H9 (cell line): ENCODE measurements around the gene ENPP6. TPM values are rescaled to one million over a fixed set of nuclear protein-coding genes. Genes with fewer than 3 reads are reported as not detected.

Experiments used
- DNase-seq: peaks from one replicate; pipeline ENCODE4 v3.0.0-alpha.2; 2017
- H2AFZ ChIP-seq: one replicate; pipeline ENCODE4 v1.6.1; 2013; ENCODE audit warnings: mild to moderate bottlenecking, low read length, control low read depth, moderate library complexity
- H2AK5ac ChIP-seq: 2 replicates; pipeline ENCODE4 v1.6.1; 2013; ENCODE audit warnings: low read length, control low read depth, mixed read lengths; ENCODE audit not compliant: insufficient read length
- H2BK120ac ChIP-seq: one replicate; pipeline ENCODE4 v1.6.1; 2013; ENCODE audit warnings: low read depth, mild to moderate bottlenecking, low read length, control low read depth, inconsistent platforms; ENCODE audit not compliant: poor library complexity, severe bottlenecking
- H2BK12ac ChIP-seq: 2 replicates; pipeline ENCODE4 v1.6.1; 2013; ENCODE audit warnings: low read length, control low read depth, mixed read lengths, low read depth; ENCODE audit not compliant: insufficient read length
- H2BK15ac ChIP-seq: 2 replicates; pipeline ENCODE4 v1.6.1; 2013; ENCODE audit warnings: low read depth, low read length, control low read depth
- H2BK20ac ChIP-seq: one replicate; pipeline ENCODE4 v1.6.1; 2013; ENCODE audit warnings: low read depth, mild to moderate bottlenecking, low read length, control low read depth, inconsistent platforms; ENCODE audit not compliant: poor library complexity, severe bottlenecking
- H2BK5ac ChIP-seq: 2 replicates; pipeline ENCODE4 v1.6.1; 2013; ENCODE audit warnings: low read length, control low read depth, mixed read lengths; ENCODE audit not compliant: insufficient read length
- H3K14ac ChIP-seq: 2 replicates; pipeline ENCODE4 v1.6.1; 2013; ENCODE audit warnings: low read length, control low read depth; ENCODE audit not compliant: insufficient read depth
- H3K18ac ChIP-seq: 2 replicates; pipeline ENCODE4 v1.6.1; 2013; ENCODE audit warnings: low read depth, mild to moderate bottlenecking, mixed read lengths, low read length, control low read depth; ENCODE audit not compliant: insufficient read length
- H3K23ac ChIP-seq: 2 replicates; pipeline ENCODE4 v1.6.1; 2013; ENCODE audit warnings: low read length, control low read depth, mixed read lengths, low read depth; ENCODE audit not compliant: insufficient read length
- H3K23me2 ChIP-seq: 2 replicates; pipeline ENCODE4 v1.6.1; 2013; ENCODE audit warnings: low read depth, mild to moderate bottlenecking, mixed read lengths, low read length, control low read depth; ENCODE audit not compliant: insufficient read length, poor library complexity, severe bottlenecking
- H3K27ac ChIP-seq: 2 replicates; pipeline ENCODE4 v1.5.1; 2013; ENCODE audit warnings: low read length, control low read depth, mixed read lengths, low read depth; ENCODE audit not compliant: insufficient read length
- H3K27me3 ChIP-seq: 2 replicates; pipeline ENCODE4 v1.6.1; 2013; ENCODE audit warnings: low read length, control low read depth, inconsistent platforms; ENCODE audit not compliant: insufficient read depth
- H3K4ac ChIP-seq: 2 replicates; pipeline ENCODE4 v1.6.1; 2013; ENCODE audit warnings: low read depth, mild to moderate bottlenecking, control low read depth, inconsistent platforms, low read length, moderate library complexity
- H3K4me1 ChIP-seq: 2 replicates; pipeline ENCODE4 v1.6.1; 2013; ENCODE audit warnings: low read length, control low read depth, inconsistent platforms; ENCODE audit not compliant: insufficient read depth
- H3K4me2 ChIP-seq: 2 replicates; pipeline ENCODE4 v1.6.1; 2013; ENCODE audit warnings: low read length, control low read depth, mixed read lengths; ENCODE audit not compliant: insufficient read length, insufficient read depth
- H3K56ac ChIP-seq: 2 replicates; pipeline ENCODE4 v1.6.1; 2013; ENCODE audit warnings: low read depth, mild to moderate bottlenecking, mixed read lengths, low read length, control low read depth; ENCODE audit not compliant: insufficient read length
- H3K79me1 ChIP-seq: 2 replicates; pipeline ENCODE4 v1.6.1; 2013; ENCODE audit warnings: low read depth, mild to moderate bottlenecking, moderate library complexity, low read length, control low read depth, inconsistent platforms; ENCODE audit not compliant: insufficient read depth, poor library complexity, severe bottlenecking
- H3K79me2 ChIP-seq: 2 replicates; pipeline ENCODE4 v1.6.1; 2013; ENCODE audit warnings: low read length, control low read depth, inconsistent platforms; ENCODE audit not compliant: insufficient read depth
- H3K9ac ChIP-seq: 2 replicates; pipeline ENCODE4 v1.6.1; 2013; ENCODE audit warnings: low read length, control low read depth, mixed read lengths; ENCODE audit not compliant: insufficient read length; ENCODE audit errors: extremely low read depth
- H3K9me3 ChIP-seq: one replicate; pipeline ENCODE4 v1.6.1; 2013; ENCODE audit warnings: low read depth, low read length, inconsistent platforms; ENCODE audit not compliant: control insufficient read depth
- H3T11ph ChIP-seq: one replicate; pipeline ENCODE4 v1.6.1; 2013; ENCODE audit warnings: mild to moderate bottlenecking, low read length, control low read depth, inconsistent platforms
- H4K20me1 ChIP-seq: one replicate; pipeline ENCODE4 v1.6.1; 2013; ENCODE audit not compliant: control insufficient read depth, insufficient read length, insufficient read depth
- H4K5ac ChIP-seq: 2 replicates; pipeline ENCODE4 v1.6.1; 2013; ENCODE audit warnings: low read depth, mild to moderate bottlenecking, mixed read lengths, low read length, control low read depth; ENCODE audit not compliant: insufficient read length
- H4K8ac ChIP-seq: replicated peaks from 2 replicates; pipeline ENCODE4 v1.6.1; 2013; ENCODE audit warnings: low read length, control low read depth, mixed read lengths, low read depth; ENCODE audit not compliant: insufficient read length
- H4K91ac ChIP-seq: 2 replicates; pipeline ENCODE4 v1.6.1; 2013; ENCODE audit warnings: low read depth, mild to moderate bottlenecking, moderate library complexity, mixed read lengths, low read length, control low read depth; ENCODE audit not compliant: insufficient read length
- H3K27ac Mint-ChIP-seq, 3 experiments: 2 replicates in 2 of 3; 3 replicates in 1 of 3; pipeline ENCODE4 v1.8.0; 2020 to 2021; ENCODE audit warnings: mixed read lengths in 3 of 3, mild to moderate bottlenecking in 1 of 3, moderate library complexity in 1 of 3
- H3K27me3 Mint-ChIP-seq: 2 replicates; pipeline ENCODE4 v1.8.0; 2021; ENCODE audit warnings: low read depth, mild to moderate bottlenecking, moderate library complexity, mixed read lengths
- H3K36me3 Mint-ChIP-seq, 3 experiments: 2 replicates in 2 of 3; 3 replicates in 1 of 3; pipeline ENCODE4 v1.8.0; 2020 to 2021; ENCODE audit warnings: low read depth in 3 of 3, mixed read lengths in 3 of 3; ENCODE audit not compliant: insufficient read depth in 1 of 3
- H3K4me1 Mint-ChIP-seq, 2 experiments: 2 replicates each; pipeline ENCODE4 v1.8.0; 2020; ENCODE audit warnings: mixed read lengths in 2 of 2
- H3K4me3 Mint-ChIP-seq, 2 experiments: 2 replicates in 1 of 2; 3 replicates in 1 of 2; pipeline ENCODE4 v1.8.0; 2020 to 2021; ENCODE audit warnings: mild to moderate bottlenecking in 2 of 2, mixed read lengths in 2 of 2, moderate library complexity in 1 of 2
- H3K9me3 Mint-ChIP-seq, 2 experiments: 2 replicates in 1 of 2; 3 replicates in 1 of 2; pipeline ENCODE4 v1.8.0; 2020; ENCODE audit warnings: mild to moderate bottlenecking in 2 of 2, mixed read lengths in 2 of 2, moderate library complexity in 1 of 2
- CTCF ChIP-seq: fragments of 200-600 bp; sonication (generic); conservative IDR thresholded peaks from 3 replicates; pipeline ENCODE4 v1.8.0; 2021; ENCODE audit warnings: antibody characterized with exemption, mild to moderate bottlenecking
- WGBS: extraction: QIAGEN DNeasy Blood & Tissue Kit; methylation state at CpG from one replicate; pipeline ENCODE4 v1.1.7; 2013; ENCODE audit warnings: missing lambda C conversion rate, low lambda C conversion rate, mixed read lengths; ENCODE audit not compliant: insufficient read length; ENCODE audit errors: extremely low coverage; 5-methylcytosine and 5-hydroxymethylcytosine counted together
- total RNA-seq: library from RNA; stranded (reverse); gene quantifications from 2 replicates; pipeline ENCODE4 v1.2.1, GENCODE V29; 2021

Gene ENPP6
- total RNA-seq, 1 experiment from 2014 or later = not detected

DNA sequence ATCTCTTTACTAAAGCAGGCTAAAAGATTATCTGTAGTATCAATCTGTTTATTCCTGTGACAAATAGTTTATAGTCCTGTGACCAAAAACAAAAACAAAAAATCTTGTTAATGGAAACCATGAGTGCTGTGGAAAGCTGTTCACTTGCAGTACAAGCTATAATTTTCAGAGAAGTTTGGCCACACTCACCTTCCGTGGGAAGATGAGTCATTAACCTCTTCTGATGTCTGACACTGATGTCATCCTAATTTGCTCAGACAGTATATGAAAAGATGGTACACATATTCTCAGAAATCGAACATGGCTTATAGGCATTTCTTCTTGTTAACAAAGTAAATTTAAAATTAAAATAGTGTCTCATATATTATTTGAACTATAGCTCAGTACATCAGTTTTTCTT lies 19.9 kb upstream of the ENPP6 start:
- Histone ChIP-seq H3K27me3 (no peaks in the 10 kb centered on the region), H3K56ac (no peak overlapping the region), H4K5ac (no peak overlapping the region), H2BK5ac (no peak overlapping the region), H2AFZ (no peak overlapping the region), H3K4ac (no peak overlapping the region), H2BK12ac (no peak overlapping the region), H3K9me3 (no peaks in the 10 kb centered on the region), H4K8ac (no peak overlapping the region), H3K4me1 (no peaks in the 10 kb centered on the region), H2BK120ac (no peak overlapping the region), H3K23me2 (no peaks in the 10 kb centered on the region), H3K14ac (no peak overlapping the region), H3K4me2 (no peak overlapping the region), H2BK20ac (no peak overlapping the region), H3K9ac (no peak overlapping the region), H3T11ph (no peak overlapping the region), H3K23ac (no peak overlapping the region), H3K79me1 (no peaks in the 10 kb centered on the region), H3K18ac (no peak overlapping the region), H2AK5ac (no peak overlapping the region), H3K27ac (no peak overlapping the region), H4K91ac (no peak overlapping the region), H2BK15ac (no peak overlapping the region), H4K20me1 (no peaks in the 10 kb centered on the region), H3K79me2 (no peaks in the 10 kb centered on the region)
- no peak for DNase-seq
- no peak overlapping the region for H3K27ac Mint-ChIP-seq
- no peaks in the 10 kb centered on the region for H3K27me3 Mint-ChIP-seq
- TF ChIP-seq CTCF = no peak
- no peaks in the 10 kb centered on the region for H3K36me3 Mint-ChIP-seq
- WGBS = no CpG with 5 or more reads among the region's 2 CpGs
- no peak overlapping the region for H3K4me3 Mint-ChIP-seq
- H3K9me3 Mint-ChIP-seq = no peaks in the 10 kb centered on the region
- H3K4me1 Mint-ChIP-seq = peaks cover 0 to 2% of the 10 kb centered on the region in 2 experiments; a peak in 1 of 4 replicates
